A549 (cell line): ENCODE measurements around the gene ZRANB1.

ENCODE experiments used
- EP300 ChIP-seq, 2 experiments: fragments of >200 bp; sonication (Bioruptor Twin); formaldehyde crosslinking; IDR thresholded peaks; 2 replicates in 1 of 2; 3 replicates in 1 of 2; pipeline ENCODE4 v1.6.1; 2016 to 2017
- HDAC2 ChIP-seq: fragments of 200-600 bp; sonication (generic); IDR thresholded peaks from 2 replicates; pipeline ENCODE4 v1.6.1; 2016
- KDM5A ChIP-seq: fragments of 200-600 bp; sonication (generic); IDR thresholded peaks from 2 replicates; pipeline ENCODE4 v1.6.1; 2016; ENCODE audit warnings: antibody characterized with exemption, mild to moderate bottlenecking
- NFE2L2 ChIP-seq: fragments of 150-350 bp; conservative IDR thresholded peaks from 2 replicates; pipeline ENCODE4 v1.6.1; 2014; ENCODE audit warnings: low read length
- NR3C1 ChIP-seq: fragments of >200 bp; sonication (Bioruptor Twin); formaldehyde crosslinking; IDR thresholded peaks from 3 replicates; pipeline ENCODE4 v1.6.1; 2017
- PBX3 ChIP-seq: IDR thresholded peaks from 2 replicates; pipeline ENCODE4 v1.6.1; 2012
- POLR2A ChIP-seq: IDR thresholded peaks from 2 replicates; pipeline ENCODE4 v1.6.1; 2012; ENCODE audit warnings: mild to moderate bottlenecking, low read length
- RFX5 ChIP-seq: fragments of 450-650 bp; IDR thresholded peaks from 2 replicates; pipeline ENCODE4 v1.7.1; 2014; ENCODE audit warnings: antibody characterized with exemption, mild to moderate bottlenecking, moderate library complexity
- SREBF2 ChIP-seq: fragments of 450-650 bp; IDR thresholded peaks from 2 replicates; pipeline ENCODE4 v1.6.1; 2014; ENCODE audit warnings: mild to moderate bottlenecking, moderate library complexity
- USF2 ChIP-seq: fragments of 450-650 bp; IDR thresholded peaks from 2 replicates; pipeline ENCODE4 v1.6.1; 2014; ENCODE audit warnings: antibody characterized with exemption
- ZNF302 ChIP-seq: fragments of 250-450 bp; sonication (Bioruptor Pico); IDR thresholded peaks from 2 replicates; pipeline ENCODE4 v1.9.0; 2021; ENCODE audit warnings: inconsistent platforms, mild to moderate bottlenecking, moderate library complexity
- TF ChIP-seq, protein P1 (sequence below): fragments of >200 bp; sonication (Bioruptor Twin); formaldehyde crosslinking; IDR thresholded peaks from 3 replicates; pipeline ENCODE4 v1.5.1; 2016
- TF ChIP-seq, protein P2 (sequence below): fragments of 250-450 bp; sonication (Bioruptor Pico); IDR thresholded peaks from 2 replicates; pipeline ENCODE4 v1.5.0; 2021; ENCODE audit warnings: mild to moderate bottlenecking, moderate library complexity, borderline replicate concordance

DNA sequence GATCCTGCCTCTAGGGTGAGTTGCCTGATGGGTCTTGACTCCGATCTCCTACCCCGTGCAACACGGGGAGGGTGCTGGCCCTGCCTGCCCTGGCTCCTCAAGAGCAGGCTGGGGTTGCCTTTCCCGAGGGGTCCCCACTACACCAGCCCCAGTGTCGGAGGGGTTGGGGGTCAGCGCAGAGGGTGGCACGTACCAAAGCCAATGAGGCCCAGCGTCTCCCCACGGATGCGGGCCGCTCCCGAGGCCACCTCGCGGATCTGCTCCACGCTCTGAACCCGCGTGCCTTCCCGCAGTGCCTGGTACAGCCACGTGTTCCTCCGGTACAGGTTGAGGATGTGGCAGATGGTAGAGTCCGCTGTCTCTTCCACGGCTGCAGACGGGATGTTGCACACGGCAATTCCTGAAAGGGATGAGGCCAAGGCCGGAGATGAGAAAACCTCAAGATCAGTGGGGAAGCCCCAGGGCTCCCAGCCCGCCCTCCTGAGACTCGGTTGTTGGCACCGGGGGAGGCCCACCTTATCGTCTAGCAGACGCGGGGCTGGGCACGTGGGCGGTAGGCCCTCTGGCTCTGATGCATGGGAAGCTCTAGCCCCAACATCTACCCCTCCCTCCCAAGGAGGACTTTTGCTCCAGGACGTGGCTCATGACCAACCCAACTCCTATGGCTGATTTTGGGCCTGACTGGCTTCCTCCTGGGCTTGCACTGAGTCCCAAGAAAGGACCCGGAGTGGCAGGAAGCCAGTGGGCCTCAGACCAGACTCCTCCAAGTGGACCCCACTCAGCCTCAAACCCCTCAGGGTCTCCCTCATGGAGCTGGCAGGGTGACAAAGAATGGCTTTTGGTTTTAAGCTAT, 56.1 kb downstream of the ZRANB1 start:
- TF ChIP-seq, protein P1, sequence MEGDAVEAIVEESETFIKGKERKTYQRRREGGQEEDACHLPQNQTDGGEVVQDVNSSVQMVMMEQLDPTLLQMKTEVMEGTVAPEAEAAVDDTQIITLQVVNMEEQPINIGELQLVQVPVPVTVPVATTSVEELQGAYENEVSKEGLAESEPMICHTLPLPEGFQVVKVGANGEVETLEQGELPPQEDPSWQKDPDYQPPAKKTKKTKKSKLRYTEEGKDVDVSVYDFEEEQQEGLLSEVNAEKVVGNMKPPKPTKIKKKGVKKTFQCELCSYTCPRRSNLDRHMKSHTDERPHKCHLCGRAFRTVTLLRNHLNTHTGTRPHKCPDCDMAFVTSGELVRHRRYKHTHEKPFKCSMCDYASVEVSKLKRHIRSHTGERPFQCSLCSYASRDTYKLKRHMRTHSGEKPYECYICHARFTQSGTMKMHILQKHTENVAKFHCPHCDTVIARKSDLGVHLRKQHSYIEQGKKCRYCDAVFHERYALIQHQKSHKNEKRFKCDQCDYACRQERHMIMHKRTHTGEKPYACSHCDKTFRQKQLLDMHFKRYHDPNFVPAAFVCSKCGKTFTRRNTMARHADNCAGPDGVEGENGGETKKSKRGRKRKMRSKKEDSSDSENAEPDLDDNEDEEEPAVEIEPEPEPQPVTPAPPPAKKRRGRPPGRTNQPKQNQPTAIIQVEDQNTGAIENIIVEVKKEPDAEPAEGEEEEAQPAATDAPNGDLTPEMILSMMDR: no peak
- TF ChIP-seq EP300 (IDR thresholded peaks at IDR 0.05): no peak
- no peak for TF ChIP-seq NFE2L2
- no peak for TF ChIP-seq PBX3
- no peak for TF ChIP-seq NR3C1
- TF ChIP-seq USF2: no peak
- no peak for TF ChIP-seq HDAC2
- no peak for TF ChIP-seq RFX5
- TF ChIP-seq POLR2A: no peak
- TF ChIP-seq, protein P2, sequence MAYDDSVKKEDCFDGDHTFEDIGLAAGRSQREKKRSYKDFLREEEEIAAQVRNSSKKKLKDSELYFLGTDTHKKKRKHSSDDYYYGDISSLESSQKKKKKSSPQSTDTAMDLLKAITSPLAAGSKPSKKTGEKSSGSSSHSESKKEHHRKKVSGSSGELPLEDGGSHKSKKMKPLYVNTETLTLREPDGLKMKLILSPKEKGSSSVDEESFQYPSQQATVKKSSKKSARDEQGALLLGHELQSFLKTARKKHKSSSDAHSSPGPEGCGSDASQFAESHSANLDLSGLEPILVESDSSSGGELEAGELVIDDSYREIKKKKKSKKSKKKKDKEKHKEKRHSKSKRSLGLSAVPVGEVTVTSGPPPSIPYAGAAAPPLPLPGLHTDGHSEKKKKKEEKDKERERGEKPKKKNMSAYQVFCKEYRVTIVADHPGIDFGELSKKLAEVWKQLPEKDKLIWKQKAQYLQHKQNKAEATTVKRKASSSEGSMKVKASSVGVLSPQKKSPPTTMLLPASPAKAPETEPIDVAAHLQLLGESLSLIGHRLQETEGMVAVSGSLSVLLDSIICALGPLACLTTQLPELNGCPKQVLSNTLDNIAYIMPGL (CRISPR knock-in tag): no peak
- TF ChIP-seq KDM5A: no peak
- no peak for TF ChIP-seq SREBF2
- no peak for TF ChIP-seq ZNF302 (CRISPR knock-in tag)
